ENCODE results near the gene CEP83.

CEP83 gene

DNA sequence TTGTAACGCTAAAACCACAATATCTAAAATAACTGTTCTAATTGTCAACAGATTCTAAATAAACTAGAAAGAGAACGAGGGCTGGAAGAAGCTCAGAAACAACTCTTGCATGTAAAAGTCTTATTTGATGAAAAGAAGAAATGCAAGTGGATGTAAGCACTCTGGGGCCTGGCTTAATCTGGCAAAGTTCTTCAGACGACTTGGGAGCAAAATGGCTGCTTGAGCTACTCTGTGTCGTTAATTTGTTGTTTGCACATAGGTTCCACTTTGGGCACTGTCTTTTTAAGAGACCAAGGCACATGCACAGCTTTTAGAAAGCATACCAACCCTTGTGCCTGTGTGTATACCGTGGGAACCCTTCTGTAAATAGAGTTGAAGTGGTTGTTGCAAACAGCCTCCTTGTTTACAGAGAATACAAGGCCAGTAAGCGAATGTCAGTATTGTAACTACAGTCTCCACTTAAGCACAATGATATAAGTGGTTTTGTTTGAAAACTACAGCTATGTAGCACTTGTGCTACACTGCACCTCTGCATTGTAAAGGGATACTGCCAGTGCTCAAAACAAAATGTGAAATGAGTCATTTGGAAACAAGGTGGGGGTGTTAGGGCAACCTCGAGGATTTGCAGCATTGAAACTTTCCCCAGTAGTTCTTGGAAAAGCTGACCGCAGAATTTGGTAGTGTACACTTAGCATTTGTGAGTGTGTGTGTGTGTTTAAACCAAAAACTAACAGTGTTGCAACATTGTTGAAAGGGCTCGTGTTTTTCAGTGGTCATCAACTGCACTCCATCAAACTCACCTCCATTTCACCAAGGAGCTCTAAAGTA is 154.3 kb downstream of the CEP83 start:
- no peak for DNase-seq (ENCODE audit: low spot score)

DNA sequence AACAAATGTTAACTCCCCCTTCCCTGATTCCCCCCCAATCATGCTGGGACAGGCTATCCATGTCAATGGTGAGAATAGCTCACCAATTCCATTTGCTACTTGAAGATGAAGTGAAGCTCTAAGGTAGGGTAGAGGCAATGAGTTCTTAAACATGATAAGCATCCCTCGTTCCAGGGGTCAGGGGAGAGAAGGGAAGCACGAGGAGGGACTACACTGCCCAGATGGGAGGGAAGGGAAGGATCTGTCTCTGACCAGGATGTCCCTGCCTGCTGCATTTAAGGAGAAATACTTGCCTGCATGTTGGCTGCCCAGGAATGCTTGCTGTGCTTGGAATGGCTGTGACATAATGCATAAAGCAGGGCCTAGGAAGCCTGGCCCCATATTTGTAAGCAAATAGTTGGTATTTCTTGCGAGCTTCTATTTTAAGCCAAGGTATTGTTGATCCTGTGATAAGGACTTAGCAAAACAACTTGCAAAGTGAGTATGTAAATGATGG is 155.1 kb downstream of the CEP83 start:
- peak; percentile 17 for DNase-seq (ENCODE audit: low spot score)

DNA sequence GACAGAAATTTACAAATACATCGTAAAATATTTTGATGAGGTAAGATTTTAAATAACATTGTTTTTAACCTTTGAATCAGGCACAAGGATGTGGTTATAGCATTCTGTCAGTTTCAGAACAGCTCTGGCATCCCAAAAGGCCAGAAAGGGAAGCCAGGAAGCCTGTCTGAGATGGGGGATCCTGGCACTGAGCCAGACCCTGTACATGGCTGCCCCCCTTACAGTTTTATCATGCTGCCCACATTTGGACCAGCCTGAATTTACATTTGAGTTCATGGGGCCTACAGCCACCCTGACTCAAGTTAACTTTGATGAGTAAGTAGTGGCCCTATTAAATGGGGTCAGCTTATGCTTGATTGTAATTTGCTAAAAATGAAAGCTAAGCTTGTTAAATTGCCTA is 155.7 kb downstream of the CEP83 start:
- DNase-seq (ENCODE audit: low spot score): no peak

DNA sequence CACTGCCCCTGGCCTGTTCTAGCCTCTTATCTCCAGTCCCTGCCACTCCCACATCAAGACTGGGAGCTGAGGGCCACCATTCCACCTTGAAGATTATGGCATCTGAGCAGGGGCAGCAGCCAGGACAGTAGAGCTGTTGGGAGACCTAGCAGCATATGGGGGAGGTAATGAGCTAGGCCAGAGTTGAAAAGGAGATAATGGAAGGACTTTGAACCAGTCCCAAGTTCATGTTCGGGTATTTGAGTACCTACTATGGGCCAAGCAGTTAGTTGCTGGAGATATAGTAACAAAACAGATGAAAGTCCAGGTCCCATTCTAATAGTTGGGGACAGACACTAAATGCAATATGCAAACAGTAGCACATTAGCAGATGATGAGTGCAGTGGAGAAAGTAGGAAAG is 159.8 kb downstream of the CEP83 start:
- DNase-seq (ENCODE audit: low spot score): no peak

DNA sequence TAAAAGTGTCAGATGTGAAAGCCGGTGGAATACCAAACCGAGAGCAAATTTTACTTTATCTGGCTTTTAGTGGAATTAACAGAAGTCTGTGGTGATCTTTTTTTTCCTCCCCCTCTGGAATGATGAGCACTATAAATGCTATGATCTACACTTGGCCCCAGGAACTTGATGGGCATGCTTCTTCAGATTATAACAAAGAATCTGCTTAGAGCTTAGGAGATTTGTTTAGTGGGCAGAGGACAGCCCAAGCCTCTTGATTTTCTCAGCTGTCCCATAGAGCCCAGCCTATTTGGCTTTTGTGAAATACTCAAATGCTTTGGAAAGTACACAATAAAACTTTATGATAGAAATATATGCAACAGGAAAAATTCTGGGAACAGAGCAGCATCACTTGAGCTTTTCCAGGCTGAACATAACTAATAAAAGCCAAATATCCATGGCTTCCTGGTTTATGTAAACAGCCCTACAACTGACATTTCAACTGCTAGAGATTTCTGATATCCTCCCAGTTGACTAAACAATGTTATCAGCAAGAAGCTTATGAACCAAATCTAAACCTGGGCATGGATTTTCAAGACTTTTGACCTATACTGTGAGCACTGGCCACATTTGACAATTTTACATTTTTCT is 161.7 kb downstream of the CEP83 start:
- no peak for DNase-seq (ENCODE audit: low spot score)

DNA sequence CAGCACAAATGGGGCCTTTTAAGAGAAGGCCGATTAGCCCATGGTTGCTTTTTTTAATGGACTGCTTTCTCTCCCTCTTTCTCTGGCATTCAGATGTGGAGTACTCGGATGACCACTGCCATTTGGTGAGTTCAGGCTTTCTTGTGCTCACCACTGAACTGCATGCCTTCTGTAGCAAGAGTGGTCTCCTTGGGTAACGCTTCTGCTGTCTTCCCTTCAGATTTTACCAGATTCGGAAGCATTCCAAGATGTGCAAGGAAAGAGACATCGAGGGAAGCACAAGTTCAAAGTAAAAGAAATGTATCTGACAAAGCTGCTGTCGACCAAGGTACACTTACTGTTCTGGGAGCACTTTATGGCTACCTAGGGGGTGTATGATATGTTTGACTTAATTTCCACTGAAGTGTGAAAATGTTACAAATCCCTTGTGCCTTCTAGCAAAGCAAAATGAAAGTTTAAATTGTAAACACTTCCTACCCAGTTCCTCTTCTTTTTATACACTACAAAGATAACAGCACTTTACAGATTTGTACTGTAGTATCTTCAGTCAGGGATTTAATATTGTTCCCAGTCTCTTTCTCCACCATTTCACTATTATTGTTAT is 162.5 kb downstream of the CEP83 start:
- DNase-seq (ENCODE audit: low spot score): no peak

DNA sequence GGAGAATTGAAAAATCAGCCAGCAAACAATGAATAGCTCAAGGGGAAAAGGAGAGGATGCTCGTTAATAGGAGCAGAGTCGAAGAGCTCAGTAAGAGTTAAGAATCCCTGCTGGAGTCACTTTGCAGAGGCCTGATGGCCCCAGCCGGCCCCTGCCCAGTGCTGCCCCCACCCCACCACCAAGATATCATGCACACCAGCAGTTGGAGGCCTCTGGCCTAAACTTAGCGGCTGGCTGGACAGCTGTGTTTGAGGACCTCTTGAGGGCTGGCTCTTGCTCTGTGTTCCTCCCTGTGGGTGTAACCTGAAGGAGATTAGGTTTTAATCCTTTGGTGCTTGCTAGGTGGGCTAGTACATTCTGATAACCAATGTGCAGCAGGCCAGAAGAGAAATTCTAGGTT is 169.3 kb downstream of the CEP83 start:
- no peak for DNase-seq (ENCODE audit: low spot score)

DNA sequence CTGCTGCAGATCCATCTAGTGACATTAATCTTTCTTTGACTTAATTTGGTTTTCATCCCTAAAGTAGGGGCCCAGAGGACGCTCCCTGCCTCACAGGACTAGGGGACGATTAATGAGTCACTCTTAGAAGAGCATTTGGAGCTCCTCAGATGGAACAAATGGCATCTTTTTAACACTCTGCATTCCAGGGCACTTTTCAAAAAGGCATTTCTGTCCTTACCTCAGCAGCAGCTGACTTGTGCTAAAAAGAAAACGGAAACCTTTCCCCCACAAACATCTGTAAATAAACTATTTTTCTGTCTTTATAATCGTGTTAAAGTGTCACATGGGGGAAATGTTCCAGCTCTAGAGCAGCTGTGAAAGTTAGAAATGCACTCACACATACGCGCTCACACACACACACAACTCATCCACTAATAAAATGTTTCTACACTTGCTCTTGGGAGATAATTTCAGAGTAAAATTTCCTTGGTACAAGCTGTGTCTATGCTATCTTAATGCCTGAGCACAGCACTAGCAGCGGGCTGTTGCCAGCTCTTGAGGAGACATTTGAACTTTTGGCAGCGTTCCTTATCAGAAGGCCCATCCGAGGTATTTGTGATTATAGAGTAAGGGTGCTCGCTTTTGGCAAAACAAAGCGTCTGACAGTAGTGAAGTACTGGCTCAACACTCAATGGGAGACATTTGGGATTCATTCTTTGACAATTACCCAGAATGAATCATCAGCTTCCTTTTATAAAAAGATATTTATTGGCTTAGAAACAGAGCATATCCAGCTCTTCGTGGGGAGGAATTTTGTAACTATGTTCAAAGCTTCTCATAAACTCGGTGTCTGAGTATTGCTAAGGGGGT is 170.0 kb downstream of the CEP83 start:
- peak; percentile 75 for DNase-seq (ENCODE audit: low spot score)

DNA sequence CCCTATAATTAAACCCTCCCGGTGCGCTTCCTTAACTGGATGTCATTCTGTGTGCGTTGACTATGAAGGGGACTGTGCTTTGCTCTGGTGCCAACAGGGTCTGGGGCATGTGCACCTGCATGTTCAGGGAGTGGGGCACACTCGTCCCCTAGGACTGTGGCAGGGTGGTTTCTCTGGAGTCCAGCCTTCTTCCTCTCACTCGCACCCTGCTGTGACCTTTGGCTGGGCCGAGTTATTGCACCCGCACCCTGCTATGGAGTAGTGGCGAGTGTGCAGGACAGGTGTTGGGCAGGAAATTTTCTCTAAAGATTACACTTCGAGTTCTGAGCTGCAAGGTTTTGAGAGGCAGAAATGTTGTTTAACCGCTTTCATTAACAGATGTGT is 172.4 kb downstream of the CEP83 start:
- DNase-seq (ENCODE audit: low spot score): no peak

DNA sequence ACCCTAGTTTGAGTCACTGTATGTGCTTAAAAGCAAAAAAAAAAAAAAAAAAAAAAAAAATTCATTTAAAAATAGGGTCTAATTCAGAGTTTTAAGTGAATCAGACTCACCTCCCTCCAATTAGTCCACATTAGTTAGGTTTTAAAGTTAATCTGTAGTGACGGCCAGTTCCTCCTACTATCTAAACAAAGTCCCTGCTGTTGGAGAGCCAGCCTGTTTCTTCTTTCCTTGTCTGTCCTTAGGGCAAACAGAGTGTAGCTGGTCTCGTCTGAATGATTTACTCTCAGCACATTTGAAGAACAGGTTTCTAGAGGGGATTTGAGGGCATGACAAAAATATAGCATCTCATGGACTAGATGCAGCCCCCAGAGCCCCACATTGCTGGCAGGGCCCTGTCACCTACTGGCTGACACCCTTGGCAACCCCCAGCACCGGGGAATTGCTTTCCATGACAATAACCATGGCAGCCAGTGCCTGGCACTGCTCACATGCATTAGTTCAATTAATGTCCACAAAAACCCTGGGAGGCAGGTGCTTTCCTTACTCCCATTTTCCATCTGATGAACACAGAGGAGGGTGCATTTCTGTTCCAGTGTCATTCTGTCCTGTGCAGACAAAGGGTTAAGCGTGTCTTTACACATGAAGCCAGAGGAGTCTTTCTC is 173.0 kb downstream of the CEP83 start:
- no peak for DNase-seq (ENCODE audit: low spot score)

DNA sequence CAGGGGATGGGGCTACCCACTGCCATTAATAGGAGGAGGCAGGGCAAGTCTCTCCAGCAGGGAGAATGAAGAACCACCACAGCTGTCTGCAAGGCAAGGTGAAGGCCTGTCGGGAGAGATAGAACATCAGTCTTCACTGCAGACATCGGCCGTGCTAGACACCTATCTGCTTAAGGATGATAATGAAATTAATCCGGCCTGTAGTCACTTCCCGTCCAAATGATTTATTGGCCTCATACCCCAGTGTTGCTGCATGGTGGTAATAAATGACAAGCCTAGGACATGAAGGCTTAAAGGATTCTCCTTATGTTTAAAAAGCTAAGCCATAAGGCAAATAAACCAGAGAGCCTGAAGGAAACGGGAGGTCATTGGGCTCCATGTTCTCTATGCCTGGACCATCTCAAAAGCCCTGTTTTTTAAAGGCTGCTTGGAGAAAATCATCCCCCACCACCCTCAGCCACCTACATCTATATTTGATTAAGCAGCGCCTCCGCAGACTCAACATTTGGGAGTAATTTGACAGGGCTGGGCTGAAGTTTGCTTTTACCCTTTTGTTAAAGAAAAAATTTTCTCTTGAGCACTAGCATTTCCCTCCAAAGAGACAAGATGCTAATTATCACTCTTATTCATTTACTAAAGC is 173.6 kb downstream of the CEP83 start:
- no peak for DNase-seq (ENCODE audit: low spot score)

DNA sequence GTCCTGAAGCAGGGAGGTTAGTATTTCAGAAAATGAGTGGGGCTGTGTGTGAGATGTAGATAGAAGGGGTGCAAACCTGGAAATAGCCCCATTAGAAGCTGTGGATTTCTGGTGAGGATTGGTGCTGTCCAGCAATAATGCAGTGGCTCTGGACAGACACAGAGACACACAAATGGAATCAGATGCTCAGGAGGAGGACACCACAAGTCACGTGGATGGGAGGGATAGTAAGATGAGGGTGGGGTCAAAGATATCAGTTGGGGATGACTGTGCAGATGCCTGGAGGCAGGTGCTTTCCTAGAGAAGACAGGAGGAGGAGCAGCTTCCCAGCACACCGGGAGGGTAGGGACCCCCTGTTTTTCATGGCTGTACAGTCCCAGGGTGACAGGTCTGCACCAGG is 174.8 kb downstream of the CEP83 start:
- no peak for DNase-seq (ENCODE audit: low spot score)

DNA sequence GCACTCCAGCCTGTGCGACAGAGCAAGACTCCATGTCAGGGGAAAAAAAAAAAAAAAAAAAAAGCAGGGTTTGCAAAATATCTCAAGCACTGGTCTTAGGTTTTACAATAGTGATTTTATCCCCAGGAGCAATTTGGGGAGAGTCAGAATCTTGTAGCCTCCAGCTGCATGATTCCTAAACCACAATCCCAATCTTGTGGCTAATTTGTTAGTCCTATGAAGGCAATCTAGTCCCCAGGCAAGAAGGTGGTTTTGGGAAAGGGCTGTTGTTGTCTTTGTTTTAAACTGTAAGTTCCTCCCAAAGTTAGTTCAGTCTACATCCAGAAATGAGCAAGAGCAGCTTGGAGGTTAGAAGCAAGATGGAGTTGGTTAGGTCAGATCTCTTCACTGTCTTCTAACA is 175.6 kb downstream of the CEP83 start:
- no peak for DNase-seq (ENCODE audit: low spot score)

DNA sequence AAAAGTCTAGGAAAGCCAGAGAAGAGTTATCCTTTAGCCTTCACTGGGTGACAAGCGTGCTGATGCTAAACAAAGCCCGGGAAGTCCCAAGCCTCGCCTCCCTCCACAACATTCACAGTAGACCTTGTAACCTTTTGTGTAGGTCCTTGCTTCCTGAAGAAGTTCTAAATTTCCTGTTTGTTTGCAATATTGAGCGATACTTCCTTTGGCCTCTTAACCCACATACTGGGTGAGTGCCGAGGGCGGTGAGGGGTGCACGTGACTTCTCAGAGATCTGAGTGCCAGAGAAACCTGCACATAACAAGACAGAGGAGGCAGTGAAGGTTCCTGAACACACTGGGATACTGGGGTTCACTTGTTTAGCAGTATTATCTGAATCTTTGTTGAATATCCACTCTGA is 177.0 kb downstream of the CEP83 start:
- DNase-seq (ENCODE audit: low spot score): no peak

DNA sequence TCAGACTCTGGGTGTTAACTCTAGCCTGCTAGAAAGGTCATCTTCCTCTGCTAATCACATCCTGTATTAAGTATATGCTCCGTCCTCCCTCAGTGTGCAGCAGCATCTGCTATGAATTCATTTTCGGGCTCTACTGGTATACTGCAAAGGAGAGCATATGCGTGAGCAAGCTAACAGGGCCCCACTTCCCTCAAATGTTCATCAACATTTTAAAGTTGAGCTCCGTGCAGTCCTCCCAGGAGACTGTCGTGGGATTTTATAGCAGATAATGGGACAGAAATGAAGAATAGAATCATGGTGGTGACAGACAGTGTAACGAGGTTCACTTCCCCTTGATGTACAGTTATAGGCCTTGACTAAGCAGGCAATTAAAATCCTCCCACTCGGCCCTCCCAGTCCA is 179.6 kb downstream of the CEP83 start:
- DNase-seq (ENCODE audit: low spot score): no peak

DNA sequence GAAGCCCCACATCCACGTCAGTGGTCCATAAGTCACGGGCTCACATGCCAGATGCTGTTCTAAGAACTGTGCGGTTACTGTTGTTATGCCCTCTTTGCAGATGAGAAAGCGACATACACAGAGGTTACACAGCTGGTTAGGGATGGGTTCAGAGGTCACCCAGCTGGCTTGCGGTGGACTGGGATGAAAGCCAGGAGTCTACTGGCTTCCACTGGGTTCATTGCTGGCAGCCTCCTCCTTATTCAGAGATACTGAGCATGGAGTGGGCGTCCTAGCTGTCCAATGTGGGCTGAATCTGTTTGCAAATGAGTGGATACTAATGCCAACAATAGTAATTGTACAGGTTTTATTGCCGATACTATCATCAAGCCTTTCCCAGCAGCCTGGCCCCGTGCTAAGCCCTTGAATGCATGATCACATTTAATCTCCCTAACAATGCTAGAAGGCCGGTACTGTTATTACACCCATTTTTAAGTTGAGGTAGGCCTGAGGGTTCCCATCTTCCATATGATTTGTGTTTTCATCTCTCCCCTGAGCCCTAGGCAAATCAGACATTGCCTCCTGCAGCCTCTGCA is 182.2 kb downstream of the CEP83 start:
- DNase-seq (ENCODE audit: low spot score): no peak

DNA sequence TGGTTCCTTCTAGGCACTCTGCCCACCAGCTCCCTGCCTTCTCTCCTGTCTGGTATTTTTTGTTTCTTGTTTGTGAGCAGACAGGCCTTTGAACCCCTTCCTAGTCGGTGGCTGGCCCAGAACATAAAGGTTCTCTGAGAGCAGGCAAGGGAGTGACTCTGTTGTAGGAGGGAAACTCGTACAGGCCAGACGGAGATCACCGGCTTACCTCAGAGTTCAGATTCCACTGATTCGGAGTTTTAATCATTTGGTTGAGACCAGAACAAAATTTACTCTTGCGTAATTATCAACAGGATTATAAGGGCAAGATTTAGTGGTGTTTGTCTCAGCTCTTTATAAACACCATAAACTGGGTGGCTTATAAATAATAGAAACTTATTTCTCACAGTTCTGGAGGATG is 182.9 kb downstream of the CEP83 start:
- DNase-seq (ENCODE audit: low spot score): no peak

DNA sequence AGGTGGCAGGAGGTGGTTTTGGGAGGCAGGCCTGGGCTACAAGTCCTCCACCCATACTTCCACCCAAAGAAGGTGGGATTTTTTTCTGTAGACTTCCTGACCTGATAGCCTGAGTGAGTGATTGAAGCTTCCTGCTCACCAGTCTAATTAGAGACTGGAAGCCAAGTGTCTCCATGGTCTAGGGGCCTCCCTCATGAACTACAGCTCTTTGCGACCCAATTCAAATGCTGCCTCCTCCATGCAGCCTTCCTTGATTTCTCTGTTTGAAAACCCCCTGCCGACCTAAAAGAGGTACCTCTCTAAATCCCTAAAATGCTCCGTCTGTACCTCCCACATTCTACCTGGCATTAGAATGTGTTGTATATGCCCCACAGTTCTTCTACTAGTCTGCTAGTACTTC is 186.4 kb downstream of the CEP83 start:
- no peak for DNase-seq (ENCODE audit: low spot score)

DNA sequence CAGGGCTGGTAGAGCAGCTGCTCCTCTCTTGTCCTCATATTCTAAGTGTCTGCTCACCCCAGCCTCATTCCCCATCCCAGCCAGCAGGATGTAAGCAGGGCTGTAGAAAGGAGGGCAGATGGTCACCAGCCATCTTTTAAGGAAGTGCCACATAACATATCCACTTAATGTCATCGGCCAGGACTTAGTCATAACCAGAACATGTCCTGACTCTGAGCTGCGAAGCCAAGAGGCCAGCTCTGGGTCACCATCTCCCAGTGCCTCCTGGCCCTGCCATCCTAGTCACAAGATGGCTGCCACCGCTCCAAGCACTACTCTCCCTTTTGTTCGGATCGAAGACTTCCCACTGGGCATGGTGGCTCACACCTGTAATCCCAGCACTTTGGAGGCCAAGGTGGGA is 187.4 kb downstream of the CEP83 start:
- DNase-seq (ENCODE audit: low spot score): no peak

DNA sequence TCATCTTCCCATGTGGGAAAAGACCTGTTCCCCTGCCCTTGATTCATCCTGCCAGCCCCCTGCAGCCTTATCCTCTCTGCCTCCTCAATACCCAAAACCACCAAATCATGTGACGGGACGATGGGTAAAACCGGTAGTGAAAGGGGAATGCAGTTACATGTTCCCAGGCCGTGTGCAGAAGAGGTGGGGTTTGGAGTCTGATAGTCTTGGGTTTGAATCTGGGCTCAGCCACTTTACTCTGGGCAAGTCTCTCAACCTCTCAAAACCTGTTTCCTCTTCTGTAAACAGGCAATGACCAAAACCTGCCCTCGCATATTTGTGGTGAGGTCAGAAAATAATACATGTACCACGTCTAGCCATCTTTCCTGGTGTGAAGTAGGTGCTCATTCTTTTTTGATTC is 188.3 kb downstream of the CEP83 start:
- no peak for DNase-seq (ENCODE audit: low spot score)

All from GM03348 (cell line).